Panc1 (cell line): ENCODE measurements around the gene ZDHHC1.
"Not testable (repeated sequence)": the region's sequence is repeated elsewhere in the genome, so short reads cannot be mapped to it uniquely, and the experiment has no call there.

Experiments
- POLR2AphosphoS5 ChIP-seq: IDR thresholded peaks from 2 replicates; pipeline ENCODE4 v1.6.1; 2012; ENCODE audit warnings: mild to moderate bottlenecking, low read depth, low read length, moderate library complexity
- TF ChIP-seq, protein P1 (sequence below): fragments of 450-650 bp; IDR thresholded peaks from 2 replicates; pipeline ENCODE4 v1.5.1; 2017; ENCODE audit warnings: mild to moderate bottlenecking
- TF ChIP-seq, protein P2 (sequence below), 2 experiments: IDR thresholded peaks; 2 replicates each; pipeline ENCODE4 v1.6.1; 2011 to 2012; ENCODE audit warnings: low read depth in 2 of 2, control low read depth in 1 of 2, low read length in 1 of 2, mild to moderate bottlenecking in 1 of 2, moderate library complexity in 1 of 2; ENCODE audit not compliant: insufficient read depth in 1 of 2

DNA sequence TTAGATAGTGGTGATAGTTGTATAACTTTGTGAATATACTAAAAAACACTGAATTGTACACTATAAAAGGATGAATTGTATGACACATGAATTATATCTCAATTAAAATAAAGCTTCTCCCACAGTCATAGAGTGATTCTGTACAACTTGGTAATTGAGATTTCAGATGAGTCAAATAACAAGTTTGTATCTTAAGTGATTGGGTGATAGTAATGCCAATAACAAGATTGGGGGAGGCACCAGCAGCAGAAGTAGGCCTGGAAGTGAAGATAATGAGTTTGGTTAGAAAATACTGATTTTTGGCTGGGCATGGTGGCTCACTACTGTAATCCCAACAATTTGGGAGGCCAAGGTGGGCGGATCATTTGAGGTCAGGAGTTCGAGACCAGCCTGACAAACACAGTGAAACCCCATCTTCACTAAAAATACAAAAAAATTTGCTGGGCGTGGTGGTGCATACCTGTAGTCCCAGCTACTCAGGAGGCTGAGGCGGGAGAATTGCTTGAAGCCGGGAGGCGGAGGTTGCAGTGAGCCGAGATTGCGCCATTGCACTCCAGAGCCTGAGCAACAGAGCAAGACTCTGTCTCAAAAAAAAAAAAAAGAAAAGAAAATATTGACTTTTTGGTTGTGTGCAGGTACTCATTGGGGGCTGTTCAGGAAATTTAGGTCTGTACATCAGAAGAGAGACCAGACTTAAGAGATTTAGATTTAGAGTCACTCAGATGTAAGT is 56.6 kb downstream of the ZDHHC1 start:
- TF ChIP-seq, protein P1, sequence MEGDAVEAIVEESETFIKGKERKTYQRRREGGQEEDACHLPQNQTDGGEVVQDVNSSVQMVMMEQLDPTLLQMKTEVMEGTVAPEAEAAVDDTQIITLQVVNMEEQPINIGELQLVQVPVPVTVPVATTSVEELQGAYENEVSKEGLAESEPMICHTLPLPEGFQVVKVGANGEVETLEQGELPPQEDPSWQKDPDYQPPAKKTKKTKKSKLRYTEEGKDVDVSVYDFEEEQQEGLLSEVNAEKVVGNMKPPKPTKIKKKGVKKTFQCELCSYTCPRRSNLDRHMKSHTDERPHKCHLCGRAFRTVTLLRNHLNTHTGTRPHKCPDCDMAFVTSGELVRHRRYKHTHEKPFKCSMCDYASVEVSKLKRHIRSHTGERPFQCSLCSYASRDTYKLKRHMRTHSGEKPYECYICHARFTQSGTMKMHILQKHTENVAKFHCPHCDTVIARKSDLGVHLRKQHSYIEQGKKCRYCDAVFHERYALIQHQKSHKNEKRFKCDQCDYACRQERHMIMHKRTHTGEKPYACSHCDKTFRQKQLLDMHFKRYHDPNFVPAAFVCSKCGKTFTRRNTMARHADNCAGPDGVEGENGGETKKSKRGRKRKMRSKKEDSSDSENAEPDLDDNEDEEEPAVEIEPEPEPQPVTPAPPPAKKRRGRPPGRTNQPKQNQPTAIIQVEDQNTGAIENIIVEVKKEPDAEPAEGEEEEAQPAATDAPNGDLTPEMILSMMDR, result not testable (repeated sequence)
- TF ChIP-seq, protein P2, sequence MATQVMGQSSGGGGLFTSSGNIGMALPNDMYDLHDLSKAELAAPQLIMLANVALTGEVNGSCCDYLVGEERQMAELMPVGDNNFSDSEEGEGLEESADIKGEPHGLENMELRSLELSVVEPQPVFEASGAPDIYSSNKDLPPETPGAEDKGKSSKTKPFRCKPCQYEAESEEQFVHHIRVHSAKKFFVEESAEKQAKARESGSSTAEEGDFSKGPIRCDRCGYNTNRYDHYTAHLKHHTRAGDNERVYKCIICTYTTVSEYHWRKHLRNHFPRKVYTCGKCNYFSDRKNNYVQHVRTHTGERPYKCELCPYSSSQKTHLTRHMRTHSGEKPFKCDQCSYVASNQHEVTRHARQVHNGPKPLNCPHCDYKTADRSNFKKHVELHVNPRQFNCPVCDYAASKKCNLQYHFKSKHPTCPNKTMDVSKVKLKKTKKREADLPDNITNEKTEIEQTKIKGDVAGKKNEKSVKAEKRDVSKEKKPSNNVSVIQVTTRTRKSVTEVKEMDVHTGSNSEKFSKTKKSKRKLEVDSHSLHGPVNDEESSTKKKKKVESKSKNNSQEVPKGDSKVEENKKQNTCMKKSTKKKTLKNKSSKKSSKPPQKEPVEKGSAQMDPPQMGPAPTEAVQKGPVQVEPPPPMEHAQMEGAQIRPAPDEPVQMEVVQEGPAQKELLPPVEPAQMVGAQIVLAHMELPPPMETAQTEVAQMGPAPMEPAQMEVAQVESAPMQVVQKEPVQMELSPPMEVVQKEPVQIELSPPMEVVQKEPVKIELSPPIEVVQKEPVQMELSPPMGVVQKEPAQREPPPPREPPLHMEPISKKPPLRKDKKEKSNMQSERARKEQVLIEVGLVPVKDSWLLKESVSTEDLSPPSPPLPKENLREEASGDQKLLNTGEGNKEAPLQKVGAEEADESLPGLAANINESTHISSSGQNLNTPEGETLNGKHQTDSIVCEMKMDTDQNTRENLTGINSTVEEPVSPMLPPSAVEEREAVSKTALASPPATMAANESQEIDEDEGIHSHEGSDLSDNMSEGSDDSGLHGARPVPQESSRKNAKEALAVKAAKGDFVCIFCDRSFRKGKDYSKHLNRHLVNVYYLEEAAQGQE (IDR thresholded peaks at IDR 0.05; ENCODE audit: insufficient read depth in 1 of 2, low read depth in 2 of 2, low read length in 1 of 2), result not testable (repeated sequence)
- TF ChIP-seq POLR2AphosphoS5, result not testable (repeated sequence)
